Mesodermal cell (in vitro differentiated cells): ENCODE measurements around the gene NEK6. TPM values are rescaled to one million over a fixed set of nuclear protein-coding genes. Genes with fewer than 3 reads are reported as not detected.

Experiments
- H3K27ac ChIP-seq: 2 replicates; pipeline ENCODE4 v1.7.0; 2013; ENCODE audit warnings: mild to moderate bottlenecking, low read depth, low read length, moderate library complexity; ENCODE audit not compliant: severe bottlenecking
- H3K36me3 ChIP-seq: 2 replicates; pipeline ENCODE4 v1.7.1; 2013; ENCODE audit warnings: mild to moderate bottlenecking, low read length, moderate library complexity; ENCODE audit not compliant: control insufficient read depth, insufficient read depth
- H3K4me1 ChIP-seq: one replicate; pipeline ENCODE4 v1.7.1; 2013; ENCODE audit warnings: mild to moderate bottlenecking, low read length; ENCODE audit not compliant: insufficient read depth, control insufficient read depth, poor library complexity, severe bottlenecking
- H3K4me3 ChIP-seq: 2 replicates; pipeline ENCODE4 v1.7.0; 2013; ENCODE audit warnings: low read length, control low read depth, mild to moderate bottlenecking; ENCODE audit not compliant: insufficient read depth, poor library complexity, severe bottlenecking; ENCODE audit errors: extremely low read depth
- H3K9me3 ChIP-seq: 2 replicates; pipeline ENCODE4 v1.7.1; 2013; ENCODE audit warnings: mild to moderate bottlenecking, low read length, moderate library complexity; ENCODE audit not compliant: control insufficient read depth
- WGBS, 2 experiments: methylation state at CpG; one replicate each; pipeline ENCODE4 v1.1.5; 2013; ENCODE audit warnings: missing lambda C conversion rate in 2 of 2; ENCODE audit not compliant: insufficient coverage in 2 of 2; 5-methylcytosine and 5-hydroxymethylcytosine counted together
- polyA plus RNA-seq, 2 experiments: library from polyadenylated mRNA; stranded (reverse); fragments of 50-300 nt; gene quantifications; one replicate each; pipeline ENCODE4 v1.2.3, GENCODE V29; 2013

NEK6 gene
- 28.5 TPM for polyA plus RNA-seq (2013, experiment 1 of 2)
- polyA plus RNA-seq (2013, experiment 2 of 2): 27.9 TPM

- H3K36me3 ChIP-seq: no peaks in the 10 kb centered on the region
- WGBS, 2 experiments: 0 to 1% methylated on average over 42 to 69 of the region's 116 CpGs
- peak within 1 kb of the TSS; percentile 80 for H3K27ac ChIP-seq
- H3K4me1 ChIP-seq: peaks cover 40% of the 10 kb centered on the region
- peak within 1 kb of the TSS; percentile 65 for H3K4me3 ChIP-seq
- no peaks in the 10 kb centered on the region for H3K9me3 ChIP-seq
Observed at GRCh38 chr9:124257844-124258606, at the start of gene NEK6. NEK6 (plus strand) TSS chr9:124257949; CDS start chr9:124301965, 44,016 bp downstream.

- Histone ChIP-seq H3K36me3 (no peaks in the 10 kb centered on the region), H3K4me3 (no peak overlapping the region), H3K4me1 (peaks cover 13% of the 10 kb centered on the region), H3K9me3 (no peaks in the 10 kb centered on the region), H3K27ac (no peak overlapping the region)
- 92 to 100% methylated on average over 2 to 3 of the region's 3 CpGs for WGBS, 2 experiments
Observed at GRCh38 chr9:124208571-124208970, 49.2 kb upstream of the NEK6 start.

GRCh38 chr9:124209279-124209678 lies 48.5 kb upstream of the NEK6 start:
- no peak overlapping the region for H3K4me3 ChIP-seq
- H3K27ac ChIP-seq: no peak overlapping the region
- WGBS, 2 experiments: 47 to 82% methylated on average over 3 to 5 of the region's 7 CpGs
- peaks cover 13% of the 10 kb centered on the region for H3K4me1 ChIP-seq
- H3K36me3 ChIP-seq: no peaks in the 10 kb centered on the region
- no peaks in the 10 kb centered on the region for H3K9me3 ChIP-seq

- 88 to 94% methylated on average over 2 of the region's 2 CpGs for WGBS, 2 experiments
Observed at GRCh38 chr9:124209774-124210173, 48.0 kb upstream of the NEK6 start.

GRCh38 chr9:124210697-124211096 lies 47.1 kb upstream of the NEK6 start:
- 90 to 100% methylated on average over 2 of the region's 3 CpGs for WGBS, 2 experiments
- H3K9me3 ChIP-seq: no peaks in the 10 kb centered on the region
- H3K4me1 ChIP-seq: peaks cover 13% of the 10 kb centered on the region
- no peak overlapping the region for H3K4me3 ChIP-seq
- H3K36me3 ChIP-seq: no peaks in the 10 kb centered on the region
- H3K27ac ChIP-seq: no peak overlapping the region

More at GRCh38 chr9:124209774-124210173, 48.0 kb upstream of the NEK6 start:
- Histone ChIP-seq H3K9me3 (no peaks in the 10 kb centered on the region), H3K36me3 (no peaks in the 10 kb centered on the region), H3K4me3 (no peak overlapping the region), H3K27ac (no peak overlapping the region), H3K4me1 (peaks cover 13% of the 10 kb centered on the region)

- 64 to 76% methylated on average over 6 to 9 of the region's 12 CpGs for WGBS, 2 experiments
- H3K4me3 ChIP-seq: no peak overlapping the region
Observed at GRCh38 chr9:124212381-124213050, 45.2 kb upstream of the NEK6 start.

GRCh38 chr9:124213396-124213795 lies 44.4 kb upstream of the NEK6 start:
- 91 to 97% methylated on average over 11 to 12 of the region's 12 CpGs for WGBS, 2 experiments
- Histone ChIP-seq H3K36me3 (no peaks in the 10 kb centered on the region), H3K27ac (no peak overlapping the region), H3K4me3 (no peak overlapping the region), H3K4me1 (peaks cover 13% of the 10 kb centered on the region), H3K9me3 (no peaks in the 10 kb centered on the region)

More at GRCh38 chr9:124212381-124213050, 45.2 kb upstream of the NEK6 start:
- no peak overlapping the region for H3K27ac ChIP-seq
- H3K9me3 ChIP-seq: no peaks in the 10 kb centered on the region
- no peaks in the 10 kb centered on the region for H3K36me3 ChIP-seq
- H3K4me1 ChIP-seq: peaks cover 13% of the 10 kb centered on the region

GRCh38 chr9:124214116-124214515 lies 43.6 kb upstream of the NEK6 start:
- H3K36me3 ChIP-seq: no peaks in the 10 kb centered on the region
- no peak overlapping the region for H3K27ac ChIP-seq
- peaks cover 13% of the 10 kb centered on the region for H3K4me1 ChIP-seq
- no peaks in the 10 kb centered on the region for H3K9me3 ChIP-seq
- 87 to 88% methylated on average over 4 to 5 of the region's 8 CpGs for WGBS, 2 experiments
- H3K4me3 ChIP-seq: no peak overlapping the region

GRCh38 chr9:124214596-124215367 lies 43.0 kb upstream of the NEK6 start:
- no peaks in the 10 kb centered on the region for H3K9me3 ChIP-seq
- H3K4me3 ChIP-seq: no peak overlapping the region
- peaks cover 13% of the 10 kb centered on the region for H3K4me1 ChIP-seq
- no peaks in the 10 kb centered on the region for H3K36me3 ChIP-seq
- WGBS, 2 experiments: 86 to 92% methylated on average over 8 to 11 of the region's 11 CpGs
- no peak overlapping the region for H3K27ac ChIP-seq

- Histone ChIP-seq H3K4me1 (peaks cover 13% of the 10 kb centered on the region), H3K36me3 (no peaks in the 10 kb centered on the region), H3K4me3 (no peak overlapping the region), H3K9me3 (no peaks in the 10 kb centered on the region), H3K27ac (no peak overlapping the region)
- WGBS, 2 experiments: 94 to 100% methylated on average over 4 to 5 of the region's 6 CpGs
Observed at GRCh38 chr9:124215368-124215910, 42.3 kb upstream of the NEK6 start.
